ENCODE results near the gene CHCT1.
"Not testable (repeated sequence)": the region's sequence is repeated elsewhere in the genome, so short reads cannot be mapped to it uniquely, and the experiment has no call there.

The CHCT1 gene

DNA sequence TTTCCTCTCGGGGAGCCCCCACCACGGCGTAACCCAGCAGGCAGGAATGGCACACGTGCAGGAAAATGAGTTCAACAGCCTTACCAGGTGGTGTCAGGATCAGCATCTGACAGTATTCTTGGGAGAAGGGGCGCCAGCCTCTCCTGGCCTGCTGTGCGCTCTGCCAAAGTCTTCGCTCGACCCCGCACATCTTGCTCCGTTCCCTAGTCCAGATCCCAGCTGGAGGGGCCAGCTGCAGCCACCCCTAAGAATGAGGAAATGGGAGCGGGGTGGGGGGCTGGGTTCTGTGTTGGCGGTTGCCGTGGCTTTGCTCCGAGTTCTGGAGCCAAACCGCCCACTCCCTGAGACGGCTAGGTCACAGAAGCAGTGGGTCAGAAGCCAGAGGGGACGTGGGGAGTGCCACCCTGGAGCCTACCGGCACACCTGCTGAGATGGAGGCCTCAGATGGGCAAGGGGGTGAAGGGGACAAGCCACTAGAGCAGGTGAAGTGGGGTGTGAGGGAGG, at the start of gene CHCT1:
Gene CHCT1, plus strand, starts transcription at position 328 of the 504 bp plus-strand sequence. Its CDS starts 104 bp downstream, at position 432.
- DNase-seq (ENCODE audit: extremely low spot score, insufficient read length, low read depth) (no peak), FAIRE-seq (no peak)

DNA sequence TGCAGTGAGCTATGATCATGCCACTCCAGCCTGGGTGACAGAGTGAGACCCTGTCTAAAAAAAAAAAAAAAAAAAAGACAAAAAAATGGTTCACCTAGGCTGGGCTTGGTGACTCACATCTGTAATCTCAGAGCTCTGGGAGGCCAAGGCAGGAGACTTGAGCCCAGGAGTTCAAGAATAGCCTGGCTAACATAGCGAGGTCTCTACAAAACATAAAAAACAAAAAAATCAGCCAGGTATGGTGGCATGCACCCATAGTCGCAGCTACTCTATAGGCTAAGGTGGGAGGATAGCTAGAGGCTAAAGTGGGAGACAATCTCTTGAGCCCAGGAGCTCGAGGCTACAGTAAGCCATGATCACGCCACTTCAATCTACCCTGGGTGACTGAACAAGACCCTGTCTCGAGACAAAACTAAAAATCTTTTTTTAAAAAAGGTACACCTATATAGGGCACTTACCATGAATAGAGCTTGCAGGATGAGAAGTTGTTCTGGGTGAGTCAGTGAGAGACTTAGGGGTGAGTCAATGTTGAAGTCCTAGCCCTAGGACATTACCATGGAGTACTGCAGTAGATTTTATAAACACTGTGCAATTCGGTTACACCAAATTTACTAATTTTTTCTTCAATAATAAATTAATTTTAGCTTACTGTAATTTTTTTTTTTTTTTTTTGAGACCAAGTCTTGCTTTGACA, 49.4 kb upstream of the CHCT1 start:
- DNase-seq (ENCODE audit: extremely low spot score, insufficient read length, low read depth) (no peak), FAIRE-seq (no peak)

DNA sequence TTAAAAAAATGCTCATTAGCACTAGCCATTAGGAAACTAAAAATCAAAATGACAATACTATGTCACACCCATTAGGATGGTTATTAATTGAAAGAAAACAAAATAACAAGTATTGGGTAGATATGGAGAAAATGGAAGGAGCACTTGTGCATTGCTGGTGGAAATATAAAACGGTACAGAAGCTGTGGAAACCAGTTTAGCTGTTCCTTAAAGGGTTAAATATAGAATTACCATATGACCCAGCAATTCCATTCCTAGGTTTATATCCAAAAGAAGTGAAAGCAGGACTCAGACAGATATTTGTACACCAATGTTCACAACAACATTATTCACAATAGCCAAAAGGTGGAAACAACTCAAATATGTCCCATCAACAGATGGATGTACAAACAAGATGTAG, 44.1 kb upstream of the CHCT1 start:
- FAIRE-seq; DNase-seq (ENCODE audit: extremely low spot score, insufficient read length, low read depth): not testable (repeated sequence)

DNA sequence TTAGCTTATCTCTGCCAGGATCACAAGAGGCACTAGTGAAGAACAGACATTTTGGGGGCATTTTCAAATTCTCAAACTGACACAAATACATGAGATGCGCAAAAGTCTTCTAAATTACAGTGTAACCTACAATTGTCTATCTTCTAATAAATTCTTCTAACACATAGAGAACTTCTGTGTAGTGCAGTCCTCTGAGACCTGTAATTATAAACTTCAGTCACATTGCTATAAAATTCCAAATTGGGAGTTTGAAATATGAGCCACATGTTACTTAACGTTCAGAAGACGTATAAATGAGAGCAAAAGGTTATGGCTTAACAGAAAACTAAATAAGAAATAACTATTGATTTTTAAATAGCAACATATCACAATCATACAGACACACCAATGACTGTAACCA, 42.8 kb upstream of the CHCT1 start:
- not testable (repeated sequence) for FAIRE-seq

DNA sequence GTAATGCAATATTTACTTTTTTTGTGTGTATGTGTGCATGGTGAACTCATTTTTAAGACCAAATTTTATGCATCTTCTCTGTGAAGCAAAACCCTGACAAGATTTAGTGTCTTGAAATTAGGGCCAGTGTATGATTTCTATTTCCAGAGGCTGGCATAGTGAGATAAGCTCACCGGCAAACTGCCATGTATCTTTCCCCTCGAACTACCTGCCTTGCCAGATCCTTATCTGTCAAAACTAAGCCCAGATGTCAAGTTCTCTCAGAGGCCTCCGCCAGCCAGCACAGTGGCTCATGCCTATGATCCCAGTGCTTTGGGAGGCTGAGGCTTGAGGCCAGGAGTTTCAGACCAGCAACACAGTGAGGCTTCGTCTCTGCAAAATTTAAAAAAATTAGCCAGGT, 40.3 kb upstream of the CHCT1 start:
- DNase-seq (ENCODE audit: extremely low spot score, insufficient read length, low read depth) (no peak), FAIRE-seq (no peak)

More for the DNA sequence above, 42.8 kb upstream of the CHCT1 start:
- DNase-seq (ENCODE audit: extremely low spot score, insufficient read length, low read depth), result not testable (repeated sequence)

DNA sequence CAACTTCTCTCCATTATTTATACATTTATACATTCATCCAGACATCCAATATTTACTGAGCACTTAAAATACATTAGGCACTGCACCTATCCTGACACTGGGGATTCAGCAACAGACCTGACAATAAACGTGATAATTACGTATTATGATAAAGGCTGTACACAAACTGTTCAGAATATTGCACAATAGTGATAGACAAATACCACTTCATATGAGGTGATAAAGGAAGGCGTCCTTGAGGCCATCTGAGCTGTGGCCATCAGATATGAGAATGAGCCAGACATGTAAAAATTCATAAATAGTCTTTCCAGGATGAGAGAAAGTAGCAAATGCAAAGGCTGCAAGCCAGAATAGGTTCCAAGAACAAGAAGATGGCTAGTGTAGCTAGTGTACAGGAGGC, 38.9 kb upstream of the CHCT1 start:
- no peak for FAIRE-seq
- no peak for DNase-seq (ENCODE audit: extremely low spot score, insufficient read length, low read depth)

DNA sequence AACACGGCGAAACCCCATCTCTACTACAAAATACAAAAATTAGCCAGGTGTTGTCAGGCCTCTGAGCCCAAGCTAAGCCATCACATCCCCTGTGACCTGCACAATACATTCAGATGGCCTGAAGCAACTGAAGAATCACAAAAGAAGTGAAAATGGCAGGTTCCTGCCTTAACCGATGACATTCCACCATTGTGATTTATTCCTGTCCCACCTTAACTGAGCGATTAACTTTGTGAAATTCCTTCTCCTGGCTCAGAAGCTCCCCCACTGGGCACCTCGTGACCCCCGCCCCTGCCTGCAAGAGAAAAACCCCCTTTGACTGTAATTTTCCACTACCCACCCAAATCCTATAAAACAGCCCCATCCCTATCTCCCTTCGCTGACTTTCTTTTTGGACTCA, 37.4 kb upstream of the CHCT1 start:
- FAIRE-seq; DNase-seq (ENCODE audit: extremely low spot score, insufficient read length, low read depth): not testable (repeated sequence)

DNA sequence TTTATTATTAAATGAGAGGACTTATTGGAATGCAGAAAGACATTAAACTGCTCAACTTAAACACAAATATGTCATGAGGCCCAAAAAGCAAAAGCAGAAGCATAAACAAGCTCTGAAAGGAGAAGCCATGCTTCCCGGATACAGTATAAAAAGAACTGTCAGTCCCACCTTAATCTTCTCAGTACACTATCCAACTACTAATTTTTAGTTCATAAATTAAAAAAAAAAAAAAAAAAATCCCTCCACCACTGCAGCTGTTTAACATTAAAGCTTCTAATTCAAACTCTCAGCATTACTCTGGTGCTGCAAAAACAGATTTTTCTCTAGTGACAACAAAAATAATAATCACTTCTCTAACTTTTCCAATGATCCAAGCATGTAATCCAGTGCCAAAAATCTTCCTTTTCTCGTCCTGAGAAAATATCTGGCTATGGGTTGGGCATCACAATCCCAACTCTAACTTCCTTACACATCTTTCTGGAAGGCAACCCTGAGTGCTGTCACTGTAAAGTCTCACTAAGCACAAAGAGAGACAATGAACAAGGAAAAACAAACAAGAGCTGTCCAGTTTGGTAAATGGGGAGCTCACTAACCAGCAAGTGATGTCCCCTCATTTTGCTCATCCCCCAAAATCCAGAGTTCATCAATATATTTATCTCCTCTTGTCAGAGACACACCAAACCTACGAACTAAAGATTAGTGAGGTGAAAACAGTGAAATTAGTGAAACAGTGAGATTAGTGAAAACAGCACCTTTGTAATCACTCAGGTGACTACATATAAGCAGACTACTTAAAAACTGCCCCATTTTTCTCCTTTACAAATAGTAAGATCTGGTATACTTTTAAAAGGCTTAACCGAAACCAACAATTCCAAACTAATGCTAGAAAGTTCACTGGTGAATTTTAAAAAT, 35.9 kb upstream of the CHCT1 start:
- DNase-seq (ENCODE audit: extremely low spot score, insufficient read length, low read depth), result no peak
- no peak for FAIRE-seq

DNA sequence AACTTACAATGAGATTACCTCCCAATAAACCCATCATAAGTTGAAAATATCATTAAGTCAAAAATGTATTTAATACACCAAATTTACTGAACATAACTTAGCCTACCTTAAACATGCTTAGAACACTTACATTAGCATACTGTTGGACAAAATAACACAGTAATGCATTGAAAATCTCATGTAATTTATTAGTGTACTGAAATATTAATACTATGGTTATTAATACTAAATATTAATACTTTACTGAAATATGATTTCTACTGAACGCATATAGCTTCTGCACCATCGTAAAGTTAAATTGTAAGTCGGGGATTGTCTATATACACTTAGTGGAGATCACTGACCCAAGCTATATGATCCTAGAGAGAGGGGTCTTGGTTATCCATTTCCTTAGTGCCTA, 34.6 kb upstream of the CHCT1 start:
- FAIRE-seq (no peak), DNase-seq (ENCODE audit: extremely low spot score, insufficient read length, low read depth) (no peak)

DNA sequence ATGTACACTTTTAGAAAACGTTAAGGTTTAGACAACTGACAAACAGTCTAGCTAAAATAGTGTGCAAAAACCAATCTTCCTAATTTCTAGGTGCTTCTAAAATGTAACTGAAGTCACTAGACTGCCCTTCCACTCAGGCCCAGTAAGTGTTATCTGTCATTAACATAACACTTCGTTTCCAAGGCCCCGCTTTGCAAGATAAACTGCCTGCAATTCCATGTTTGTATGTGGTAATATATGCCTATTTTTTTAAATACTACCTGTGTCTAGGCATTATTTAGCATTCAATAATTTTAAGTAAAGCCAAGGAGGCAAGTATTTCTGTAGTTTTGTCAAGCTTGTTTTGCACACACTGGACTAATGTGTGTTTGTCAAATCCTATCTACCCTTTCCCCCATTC, 33.5 kb upstream of the CHCT1 start:
- DNase-seq (ENCODE audit: extremely low spot score, insufficient read length, low read depth), result no peak
- FAIRE-seq, result no peak

DNA sequence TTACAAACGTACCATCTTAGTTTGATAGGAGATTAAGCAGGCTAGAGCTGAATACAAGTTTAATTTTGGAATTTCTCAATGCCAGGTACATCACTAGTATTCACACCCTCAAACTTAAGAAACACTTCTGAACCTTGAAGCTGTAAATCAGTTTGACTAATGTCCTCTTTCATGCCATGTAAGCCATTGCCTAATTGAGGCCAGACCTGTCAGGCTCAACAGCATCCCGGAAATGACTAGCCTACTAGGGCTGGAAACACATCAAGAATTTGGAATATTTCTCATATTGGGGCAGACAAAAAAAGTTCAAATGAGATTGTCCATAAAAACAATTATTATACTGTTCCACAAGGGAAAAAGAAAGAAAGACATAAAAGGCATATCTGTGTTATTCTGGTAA, 32.1 kb upstream of the CHCT1 start:
- FAIRE-seq, result no peak
- no peak for DNase-seq (ENCODE audit: extremely low spot score, insufficient read length, low read depth)

DNA sequence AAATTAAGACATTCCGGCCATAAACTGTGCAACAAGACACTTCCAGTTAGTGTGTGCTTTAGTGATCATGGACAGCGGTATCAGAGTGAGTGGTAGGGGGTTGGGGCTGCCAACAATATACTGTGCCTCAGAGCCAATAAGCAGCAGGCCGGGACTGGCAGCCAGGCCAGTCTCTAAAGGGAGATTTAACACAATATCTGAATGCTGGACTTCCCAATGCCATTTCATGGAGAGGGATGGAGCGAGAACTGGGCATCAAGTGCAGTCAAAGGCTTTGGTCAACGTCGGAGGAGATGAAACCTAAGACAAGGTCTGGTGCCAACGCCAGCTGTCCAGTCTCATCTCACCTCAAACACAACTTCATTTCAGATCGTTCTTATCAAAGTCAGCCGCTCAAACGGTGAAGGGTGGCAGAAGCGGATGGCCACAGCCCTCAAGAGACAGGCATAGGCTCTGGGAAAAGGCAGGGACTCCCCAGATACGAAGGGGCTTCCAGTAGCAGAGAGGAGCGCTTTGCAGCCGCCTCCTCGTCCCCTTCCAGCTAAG, 31.3 kb upstream of the CHCT1 start:
- no peak for FAIRE-seq
- DNase-seq (ENCODE audit: extremely low spot score, insufficient read length, low read depth), result no peak

DNA sequence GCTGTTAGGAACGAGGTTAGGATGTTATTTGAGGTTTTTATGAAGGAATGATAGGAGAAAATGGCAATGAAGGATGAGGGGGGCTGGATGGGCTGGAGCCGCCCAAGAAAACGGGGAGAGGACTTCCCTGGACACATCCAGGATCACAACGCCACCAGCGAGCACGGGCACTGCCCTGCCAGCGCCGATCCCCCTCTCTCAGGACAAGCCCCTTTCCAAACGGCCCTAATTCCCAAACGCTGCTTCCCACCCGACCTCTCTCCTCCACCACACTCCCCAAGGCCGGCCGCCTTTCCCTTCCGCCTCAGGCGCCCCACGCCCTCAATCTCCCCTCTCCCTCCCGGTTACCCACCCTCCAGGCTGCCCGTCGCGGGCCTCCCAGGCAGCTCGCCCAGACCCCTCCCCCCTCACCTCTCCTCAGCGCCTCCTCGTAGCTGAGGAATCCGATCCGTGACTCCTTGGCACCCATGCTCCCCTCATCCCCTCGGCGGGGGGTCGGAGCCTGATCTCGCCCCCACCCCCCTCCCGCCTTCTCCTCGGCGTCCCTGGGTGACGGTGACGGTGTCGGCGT, 30.7 kb upstream of the CHCT1 start:
- no peak for DNase-seq (ENCODE audit: extremely low spot score, insufficient read length, low read depth)

DNA sequence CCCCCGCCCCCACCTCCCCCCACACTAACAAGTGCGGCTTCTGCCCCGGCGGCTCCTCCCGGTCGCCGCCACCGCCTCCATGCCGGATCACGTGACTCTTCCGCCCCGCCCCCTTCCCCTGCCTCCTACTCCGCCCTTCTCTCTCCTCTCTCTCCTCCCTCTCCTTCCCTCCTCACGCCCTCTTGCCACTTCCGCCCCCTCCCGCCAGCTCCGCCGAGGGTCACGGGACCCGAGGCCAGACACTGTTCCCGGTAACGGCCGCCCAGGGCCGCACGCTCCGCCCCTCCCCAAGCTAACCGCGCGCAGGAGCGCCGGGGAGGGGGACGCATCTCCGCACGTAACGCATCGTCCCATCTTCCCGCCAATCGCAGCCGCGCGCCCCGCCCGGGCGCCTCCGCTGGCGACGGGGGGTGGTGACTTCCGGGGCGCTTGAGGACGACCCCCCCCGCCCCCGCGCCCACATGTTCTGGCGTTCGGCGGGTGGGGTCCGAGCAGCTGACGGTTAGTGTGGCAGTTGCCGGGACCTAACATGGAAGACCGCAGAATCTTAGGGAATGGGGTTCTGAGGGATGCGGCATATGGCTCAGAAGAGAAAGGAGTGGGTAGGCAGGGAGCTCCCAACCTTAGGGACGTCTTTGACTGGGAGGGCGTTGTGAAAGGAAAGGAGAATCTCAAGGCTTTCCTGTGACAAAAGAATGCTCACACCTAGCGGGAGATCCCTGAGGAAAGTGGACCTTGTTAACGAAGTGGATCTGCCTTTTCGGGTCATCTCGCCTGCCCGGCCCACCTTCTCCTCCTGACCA, 30.0 kb upstream of the CHCT1 start, which contains the start of gene USP32:
Gene USP32, minus strand, starts transcription at position 92 of the 803 bp plus-strand sequence. CDS start 194 bp downstream, outside the sequence.
- FAIRE-seq, result peak; percentile 90
- peak; percentile 87 for DNase-seq (ENCODE audit: extremely low spot score, insufficient read length, low read depth)

More for the DNA sequence above, 30.7 kb upstream of the CHCT1 start:
- FAIRE-seq, result no peak

DNA sequence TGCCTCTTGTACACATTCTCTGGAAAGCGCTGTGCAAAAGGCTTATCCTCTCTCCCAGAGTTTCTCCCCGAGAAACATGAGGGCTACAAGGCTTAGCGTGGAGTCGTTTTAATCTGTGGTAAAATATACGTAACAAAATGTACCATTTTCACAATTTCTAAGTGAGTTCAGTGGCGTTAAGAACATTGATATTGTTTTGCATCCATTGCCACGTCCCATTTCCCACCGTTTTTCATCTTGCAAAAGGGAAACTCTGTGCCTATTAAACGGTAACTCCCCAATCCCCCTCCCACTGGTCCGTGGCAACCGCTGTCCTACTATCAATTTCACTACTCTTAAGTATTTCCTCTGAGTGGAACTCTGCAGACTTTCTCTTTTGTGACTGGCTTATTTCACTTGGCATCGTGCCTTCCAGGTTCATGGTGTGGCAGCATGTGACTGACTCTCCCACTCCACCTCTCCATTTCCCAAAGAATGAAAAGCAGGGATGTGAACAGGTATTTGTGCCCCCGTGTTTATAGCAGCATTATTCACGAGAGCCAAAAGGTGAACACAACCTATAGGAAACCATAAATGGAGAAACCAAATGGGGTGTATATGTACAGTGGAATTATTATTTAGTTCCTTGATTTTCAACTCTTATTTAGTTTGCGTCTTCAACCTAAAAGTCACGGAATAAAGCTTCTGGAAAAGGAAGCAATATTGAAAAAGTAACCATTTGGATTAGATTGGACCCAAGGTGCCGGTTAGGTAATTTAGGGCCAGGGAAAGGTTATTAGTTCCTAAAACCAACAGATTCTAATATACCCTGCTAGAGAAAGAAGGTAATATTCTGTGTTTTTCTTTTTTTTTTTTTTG, 29.2 kb upstream of the CHCT1 start:
- no peak for DNase-seq (ENCODE audit: extremely low spot score, insufficient read length, low read depth)
- FAIRE-seq, result peak; percentile 50

DNA sequence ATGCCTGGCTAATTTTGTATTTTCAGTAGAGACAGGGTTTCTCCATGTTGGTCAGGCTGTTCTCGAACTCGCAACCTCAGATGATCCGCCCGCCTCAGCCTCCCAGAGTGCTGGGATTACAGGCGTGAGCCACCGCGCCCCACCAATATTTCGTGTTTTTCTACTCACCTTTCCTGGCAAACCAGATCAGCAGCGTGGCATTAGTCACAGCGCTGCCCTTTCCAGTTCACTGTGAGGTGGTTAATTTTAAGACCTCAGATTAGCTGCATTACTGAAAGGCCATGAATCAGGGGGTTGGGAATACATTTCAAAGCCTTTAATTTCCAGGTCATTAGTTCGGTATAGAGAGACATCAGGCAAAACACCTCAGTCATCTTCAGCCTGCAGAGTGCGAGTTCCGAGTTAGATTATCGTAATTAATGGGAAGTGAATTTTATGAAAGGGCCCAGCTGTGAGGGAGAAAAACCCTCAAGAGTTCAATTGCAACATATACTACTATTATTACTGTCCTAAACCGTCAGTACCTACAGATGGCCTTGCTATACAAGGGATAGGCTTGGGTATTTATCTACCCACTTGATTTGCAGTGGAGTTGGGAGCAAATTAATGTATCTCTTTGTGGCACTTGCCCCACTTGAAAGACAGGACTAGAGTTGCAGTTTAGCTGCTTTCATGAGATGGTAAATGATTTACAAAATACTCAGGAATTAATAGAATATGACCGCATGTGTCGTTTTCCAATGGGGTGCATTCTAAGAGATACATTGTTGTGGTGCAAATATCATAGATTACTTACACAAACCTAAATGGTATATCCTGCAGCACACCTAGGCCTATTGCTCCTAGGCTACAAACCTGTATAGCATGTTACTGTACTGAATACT, 28.2 kb upstream of the CHCT1 start:
- FAIRE-seq (no peak), DNase-seq (ENCODE audit: extremely low spot score, insufficient read length, low read depth) (no peak)

DNA sequence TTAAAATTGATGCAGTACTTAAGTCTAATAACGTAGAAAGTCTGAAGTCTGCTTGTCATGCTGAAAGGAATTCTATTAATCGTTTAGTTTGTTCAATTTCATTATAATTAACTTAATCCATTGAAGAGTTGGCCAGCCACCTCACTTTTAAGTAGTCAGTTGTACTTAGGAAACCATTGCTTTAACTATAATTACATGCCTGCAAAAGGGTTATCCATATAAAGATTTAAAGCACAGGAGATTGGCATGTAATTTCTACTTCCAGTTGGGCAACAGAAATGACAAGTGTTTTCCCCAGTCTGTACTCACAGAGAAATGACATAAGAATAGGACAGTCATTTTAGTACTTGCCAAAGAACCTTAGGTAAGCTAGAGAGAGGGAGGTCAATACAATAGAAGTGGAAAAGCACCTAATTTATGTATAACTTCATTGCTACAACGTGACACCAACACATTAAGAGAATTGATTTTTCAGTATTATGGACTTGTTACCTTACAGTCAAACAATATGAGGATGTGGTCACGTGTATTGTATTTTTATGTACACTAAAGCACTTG, 26.7 kb upstream of the CHCT1 start:
- no peak for DNase-seq (ENCODE audit: extremely low spot score, insufficient read length, low read depth)

More for the DNA sequence above, 26.7 kb upstream of the CHCT1 start:
- no peak for FAIRE-seq
